ENCODE results near the gene FKBP9.

The FKBP9 gene

DNA sequence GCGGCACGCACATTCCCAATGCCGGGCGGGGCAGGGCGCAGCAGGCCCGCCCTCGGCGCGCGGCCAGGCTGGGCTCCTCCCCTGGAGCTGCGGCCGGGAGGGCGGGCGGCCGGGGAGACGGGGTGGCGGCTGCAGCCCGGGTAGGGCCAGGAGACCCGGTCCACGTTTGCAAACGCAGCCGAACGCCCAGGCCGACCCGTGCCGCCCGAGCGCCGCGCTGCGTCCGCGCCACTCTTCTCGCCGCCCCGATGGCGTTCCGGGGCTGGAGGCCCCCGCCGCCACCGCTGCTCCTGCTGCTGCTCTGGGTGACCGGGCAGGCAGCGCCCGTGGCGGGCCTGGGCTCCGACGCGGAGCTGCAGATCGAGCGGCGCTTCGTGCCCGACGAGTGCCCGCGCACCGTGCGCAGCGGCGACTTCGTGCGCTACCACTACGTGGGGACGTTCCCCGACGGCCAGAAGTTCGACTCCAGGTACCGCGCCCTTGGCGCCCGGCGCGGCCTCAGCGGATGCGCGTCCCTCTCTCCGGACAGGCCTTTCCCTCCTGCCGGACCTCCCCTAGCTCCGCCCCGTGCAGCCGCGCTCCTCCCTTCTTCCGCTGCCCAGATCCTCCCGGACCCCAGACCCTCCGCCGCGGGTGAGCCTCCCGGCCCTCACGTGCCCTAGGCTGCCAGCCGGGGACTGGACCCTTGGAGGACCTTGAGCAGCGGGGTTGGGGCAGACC lies at the start of gene FKBP9:
Gene FKBP9 (plus strand): TSS at position 115 of the 720 bp plus-strand sequence. CDS start 134 bp downstream, at position 249.
- H3K9me3 ChIP-seq (ENCODE audit: control insufficient read depth, insufficient read depth, low read length): peaks cover 6% of the 10 kb centered on the region
- no peak within 1 kb of the TSS for H3K27ac ChIP-seq (ENCODE audit: low read depth, low read length)

DNA sequence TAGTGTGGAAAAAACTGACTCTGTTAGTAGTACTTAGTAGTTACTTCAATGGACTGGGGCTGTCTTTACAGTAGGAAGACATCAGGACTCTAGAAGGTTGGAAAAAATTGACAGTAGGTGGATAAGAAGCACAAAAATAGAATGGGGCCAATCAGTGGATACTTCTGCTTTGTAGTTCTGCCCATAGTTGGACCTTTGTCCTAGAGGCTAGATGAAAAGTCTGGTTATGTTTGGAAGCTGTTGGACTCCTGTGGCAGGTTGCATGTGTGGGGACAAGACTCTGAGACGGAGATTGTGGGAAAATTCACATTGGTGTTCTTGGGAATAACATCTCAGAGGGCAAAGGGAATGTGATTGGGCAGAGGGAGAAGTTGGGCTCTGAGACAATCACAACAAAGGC lies 47.0 kb upstream of the FKBP9 start:
- Histone ChIP-seq H3K4me2 (ENCODE audit: low read length) (no peak overlapping the region), H3K4me3 (ENCODE audit: low read length) (no peak overlapping the region), H3K9me2 (replicated peaks; ENCODE audit: control insufficient read depth, low read length) (no peaks in the 10 kb centered on the region), H3K36me3 (ENCODE audit: control insufficient read depth, low read length) (no peaks in the 10 kb centered on the region), H3K79me2 (ENCODE audit: control insufficient read depth, low read length) (no peaks in the 10 kb centered on the region), H4K20me1 (ENCODE audit: control insufficient read depth, insufficient read depth, low read depth, low read length) (no peaks in the 10 kb centered on the region), H3K4me1 (ENCODE audit: control insufficient read depth, low read length) (no peaks in the 10 kb centered on the region), H3K27ac (ENCODE audit: low read depth, low read length) (no peak overlapping the region), H3K27me3 (ENCODE audit: control insufficient read depth, low read length) (peaks cover 3% of the 10 kb centered on the region; the same call in 1 of the 2 replicates), H3K9me3 (ENCODE audit: control insufficient read depth, insufficient read depth, low read length) (no peaks in the 10 kb centered on the region), H3F3A (ENCODE audit: control insufficient read depth, insufficient read depth) (no peaks in the 10 kb centered on the region)
- TF ChIP-seq, protein P1, sequence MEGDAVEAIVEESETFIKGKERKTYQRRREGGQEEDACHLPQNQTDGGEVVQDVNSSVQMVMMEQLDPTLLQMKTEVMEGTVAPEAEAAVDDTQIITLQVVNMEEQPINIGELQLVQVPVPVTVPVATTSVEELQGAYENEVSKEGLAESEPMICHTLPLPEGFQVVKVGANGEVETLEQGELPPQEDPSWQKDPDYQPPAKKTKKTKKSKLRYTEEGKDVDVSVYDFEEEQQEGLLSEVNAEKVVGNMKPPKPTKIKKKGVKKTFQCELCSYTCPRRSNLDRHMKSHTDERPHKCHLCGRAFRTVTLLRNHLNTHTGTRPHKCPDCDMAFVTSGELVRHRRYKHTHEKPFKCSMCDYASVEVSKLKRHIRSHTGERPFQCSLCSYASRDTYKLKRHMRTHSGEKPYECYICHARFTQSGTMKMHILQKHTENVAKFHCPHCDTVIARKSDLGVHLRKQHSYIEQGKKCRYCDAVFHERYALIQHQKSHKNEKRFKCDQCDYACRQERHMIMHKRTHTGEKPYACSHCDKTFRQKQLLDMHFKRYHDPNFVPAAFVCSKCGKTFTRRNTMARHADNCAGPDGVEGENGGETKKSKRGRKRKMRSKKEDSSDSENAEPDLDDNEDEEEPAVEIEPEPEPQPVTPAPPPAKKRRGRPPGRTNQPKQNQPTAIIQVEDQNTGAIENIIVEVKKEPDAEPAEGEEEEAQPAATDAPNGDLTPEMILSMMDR (IDR thresholded peaks at IDR 0.05; ENCODE audit: low read depth, low read length, poor library complexity, severe bottlenecking): no peak
- no peak for TF ChIP-seq EZH2phosphoT487 (IDR thresholded peaks at IDR 0.05; ENCODE audit: borderline replicate concordance, low read length)

More for the DNA sequence above, at the start of gene FKBP9:
- TF ChIP-seq EZH2phosphoT487 (IDR thresholded peaks at IDR 0.05; ENCODE audit: borderline replicate concordance, low read length): no peak
- TF ChIP-seq, protein P1 (IDR thresholded peaks at IDR 0.05; ENCODE audit: low read depth, low read length, poor library complexity, severe bottlenecking): no peak
- Histone ChIP-seq H3K4me1 (ENCODE audit: control insufficient read depth, low read length) (no peaks in the 10 kb centered on the region), H3K9me2 (replicated peaks; ENCODE audit: control insufficient read depth, low read length) (no peaks in the 10 kb centered on the region), H3K36me3 (ENCODE audit: control insufficient read depth, low read length) (no peaks in the 10 kb centered on the region), H4K20me1 (ENCODE audit: control insufficient read depth, insufficient read depth, low read depth, low read length) (no peaks in the 10 kb centered on the region), H3K4me3 (ENCODE audit: low read length) (no peak within 1 kb of the TSS), H3F3A (ENCODE audit: control insufficient read depth, insufficient read depth) (no peaks in the 10 kb centered on the region), H3K4me2 (ENCODE audit: low read length) (no peak within 1 kb of the TSS), H3K79me2 (ENCODE audit: control insufficient read depth, low read length) (no peaks in the 10 kb centered on the region), H3K27me3 (ENCODE audit: control insufficient read depth, low read length) (no peaks in the 10 kb centered on the region; the same call in 1 of the 2 replicates)

DNA sequence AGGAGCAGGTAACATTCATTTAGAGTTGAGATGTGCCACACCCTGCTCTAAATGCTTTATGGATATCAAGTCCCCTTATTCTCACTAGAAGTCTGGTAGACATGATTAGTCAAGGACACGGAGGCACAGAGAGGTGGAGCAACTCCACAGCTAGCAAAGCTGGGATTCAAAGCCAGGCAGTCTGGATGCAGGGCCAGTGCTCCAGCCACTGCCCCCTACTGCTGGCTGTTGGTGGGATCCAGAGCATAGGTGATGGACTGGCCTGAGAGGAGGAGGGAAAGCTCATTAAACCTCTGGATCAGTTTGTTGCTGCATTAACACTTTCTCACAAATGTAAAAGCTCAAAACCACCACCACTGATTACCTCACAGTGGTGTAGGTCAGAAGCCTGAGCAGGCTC lies 43.1 kb upstream of the FKBP9 start:
- Histone ChIP-seq H3K36me3 (ENCODE audit: control insufficient read depth, low read length) (no peaks in the 10 kb centered on the region), H3K9me3 (ENCODE audit: control insufficient read depth, insufficient read depth, low read length) (no peaks in the 10 kb centered on the region), H3K9me2 (replicated peaks; ENCODE audit: control insufficient read depth, low read length) (no peaks in the 10 kb centered on the region), H3K27me3 (ENCODE audit: control insufficient read depth, low read length) (peaks cover 3% of the 10 kb centered on the region; the same call in 1 of the 2 replicates), H3K27ac (ENCODE audit: low read depth, low read length) (no peak overlapping the region), H4K20me1 (ENCODE audit: control insufficient read depth, insufficient read depth, low read depth, low read length) (no peaks in the 10 kb centered on the region), H3K4me1 (ENCODE audit: control insufficient read depth, low read length) (no peaks in the 10 kb centered on the region), H3K79me2 (ENCODE audit: control insufficient read depth, low read length) (no peaks in the 10 kb centered on the region), H3F3A (ENCODE audit: control insufficient read depth, insufficient read depth) (no peaks in the 10 kb centered on the region), H3K4me2 (ENCODE audit: low read length) (no peak overlapping the region), H3K4me3 (ENCODE audit: low read length) (no peak overlapping the region)
- TF ChIP-seq EZH2phosphoT487 (IDR thresholded peaks at IDR 0.05; ENCODE audit: borderline replicate concordance, low read length): no peak
- TF ChIP-seq, protein P1 (IDR thresholded peaks at IDR 0.05; ENCODE audit: low read depth, low read length, poor library complexity, severe bottlenecking): no peak

All from DOHH2 (cell line).